Liver (tissue), 3 donors: ENCODE results near the gene RSPH10B.
"Not testable (repeated sequence)": the region's sequence is repeated elsewhere in the genome, so short reads cannot be mapped to it uniquely, and the experiment has no call there.

Source experiments
- ATF3 ChIP-seq: IDR thresholded peaks from 2 replicates; pipeline ENCODE4 v1.6.1; 2016; ENCODE audit warnings: antibody characterized with exemption
- CTCF ChIP-seq: fragments of 150-350 bp; IDR thresholded peaks from 2 replicates; pipeline ENCODE4 v1.5.1; 2017; ENCODE audit warnings: improper control_type of control experiment, low read depth, low read length; ENCODE audit not compliant: missing input control
- EGR1 ChIP-seq, 2 donors: IDR thresholded peaks; 2 replicates each; pipeline ENCODE4 v1.6.1; 2016 to 2018; ENCODE audit warnings: antibody characterized with exemption in 2 of 2, low read depth in 2 of 2
- GABPA ChIP-seq, 2 donors: IDR thresholded peaks in 1 of 2; conservative IDR thresholded peaks in 1 of 2; 2 replicates each; pipeline ENCODE4 v1.6.1; 2016; ENCODE audit warnings: antibody characterized with exemption in 2 of 2, mild to moderate bottlenecking in 1 of 2, moderate library complexity in 1 of 2
- JUND ChIP-seq, 2 donors: IDR thresholded peaks; 2 replicates each; pipeline ENCODE4 v1.6.1; 2016; ENCODE audit warnings: antibody characterized with exemption in 2 of 2
- MAX ChIP-seq: IDR thresholded peaks from 2 replicates; pipeline ENCODE4 v1.6.1; 2016; ENCODE audit warnings: antibody characterized with exemption
- NR2F2 ChIP-seq: IDR thresholded peaks from 2 replicates; pipeline ENCODE4 v1.6.1; 2016; ENCODE audit warnings: antibody characterized with exemption
- REST ChIP-seq: IDR thresholded peaks from 2 replicates; pipeline ENCODE4 v1.6.1; 2016; ENCODE audit warnings: antibody characterized with exemption, mild to moderate bottlenecking
- SP1 ChIP-seq: IDR thresholded peaks from 2 replicates; pipeline ENCODE4 v1.6.1; 2018; ENCODE audit warnings: antibody characterized with exemption, mild to moderate bottlenecking
- TAF1 ChIP-seq: conservative IDR thresholded peaks from 2 replicates; pipeline ENCODE4 v1.6.1; 2016; ENCODE audit warnings: antibody characterized with exemption, mild to moderate bottlenecking
- YY1 ChIP-seq: IDR thresholded peaks from 2 replicates; pipeline ENCODE4 v1.6.1; 2016; ENCODE audit warnings: antibody characterized with exemption, mild to moderate bottlenecking
- donor health status: healthy.
- donor health status: healthy.

GRCh38 chr7:5916529-5916928 lies 54.0 kb downstream of the RSPH10B start:
- TF ChIP-seq CTCF; REST; TAF1; MAX; EGR1 (IDR thresholded peaks at IDR 0.05; ENCODE audit: low read depth in 2 of 2); GABPA (IDR thresholded peaks at IDR 0.05 in 1 of 2, conservative IDR thresholded peaks at IDR 0.05 in 1 of 2); JUND (IDR thresholded peaks at IDR 0.05); SP1; NR2F2; YY1; ATF3: not testable (repeated sequence)
